ENCODE data around the gene TMEM87A. TPM values are rescaled to one million over a fixed set of nuclear protein-coding genes. Genes with fewer than 3 reads are reported as not detected.
A peak's percentile ranks its signal among the peaks of the same experiment; 100 is the strongest.

TMEM87A gene, protein sequence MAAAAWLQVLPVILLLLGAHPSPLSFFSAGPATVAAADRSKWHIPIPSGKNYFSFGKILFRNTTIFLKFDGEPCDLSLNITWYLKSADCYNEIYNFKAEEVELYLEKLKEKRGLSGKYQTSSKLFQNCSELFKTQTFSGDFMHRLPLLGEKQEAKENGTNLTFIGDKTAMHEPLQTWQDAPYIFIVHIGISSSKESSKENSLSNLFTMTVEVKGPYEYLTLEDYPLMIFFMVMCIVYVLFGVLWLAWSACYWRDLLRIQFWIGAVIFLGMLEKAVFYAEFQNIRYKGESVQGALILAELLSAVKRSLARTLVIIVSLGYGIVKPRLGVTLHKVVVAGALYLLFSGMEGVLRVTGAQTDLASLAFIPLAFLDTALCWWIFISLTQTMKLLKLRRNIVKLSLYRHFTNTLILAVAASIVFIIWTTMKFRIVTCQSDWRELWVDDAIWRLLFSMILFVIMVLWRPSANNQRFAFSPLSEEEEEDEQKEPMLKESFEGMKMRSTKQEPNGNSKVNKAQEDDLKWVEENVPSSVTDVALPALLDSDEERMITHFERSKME
- total RNA-seq (2012; rRNA removed) (45.3 and 67.2 TPM in 2 replicates), polyA plus RNA-seq (2012; rRNA removed) (15.3 and 16.6 TPM in 2 replicates), Bru-seq, nascent RNA (percentile 93 among the genes with signal in this experiment), BruChase-seq, experiment 1, labeled RNA remaining after a 6-hour chase (percentile 87 among the genes with signal in this experiment), BruChase-seq, experiment 2, labeled RNA remaining after a 2-hour chase (percentile 83 among the genes with signal in this experiment)
- polyA plus RNA-seq (2012; cell fraction: cytosol; rRNA removed): 3.0 and 4.6 TPM in 2 replicates
- polyA plus RNA-seq (2012; cell fraction: nucleus; rRNA removed; ENCODE audit: low replicate concordance): 3.2 and 32.7 TPM in 2 replicates
- long read RNA-seq, transcript TMEM87A-202 (20 exons, 3,109 nt): major isoform, 49 of 74 reads
- long read RNA-seq, partial matches to known transcripts: 9 of 74 reads
- long read RNA-seq, other reads (novel, unspliced or antisense): 15 of 74 reads

DNA sequence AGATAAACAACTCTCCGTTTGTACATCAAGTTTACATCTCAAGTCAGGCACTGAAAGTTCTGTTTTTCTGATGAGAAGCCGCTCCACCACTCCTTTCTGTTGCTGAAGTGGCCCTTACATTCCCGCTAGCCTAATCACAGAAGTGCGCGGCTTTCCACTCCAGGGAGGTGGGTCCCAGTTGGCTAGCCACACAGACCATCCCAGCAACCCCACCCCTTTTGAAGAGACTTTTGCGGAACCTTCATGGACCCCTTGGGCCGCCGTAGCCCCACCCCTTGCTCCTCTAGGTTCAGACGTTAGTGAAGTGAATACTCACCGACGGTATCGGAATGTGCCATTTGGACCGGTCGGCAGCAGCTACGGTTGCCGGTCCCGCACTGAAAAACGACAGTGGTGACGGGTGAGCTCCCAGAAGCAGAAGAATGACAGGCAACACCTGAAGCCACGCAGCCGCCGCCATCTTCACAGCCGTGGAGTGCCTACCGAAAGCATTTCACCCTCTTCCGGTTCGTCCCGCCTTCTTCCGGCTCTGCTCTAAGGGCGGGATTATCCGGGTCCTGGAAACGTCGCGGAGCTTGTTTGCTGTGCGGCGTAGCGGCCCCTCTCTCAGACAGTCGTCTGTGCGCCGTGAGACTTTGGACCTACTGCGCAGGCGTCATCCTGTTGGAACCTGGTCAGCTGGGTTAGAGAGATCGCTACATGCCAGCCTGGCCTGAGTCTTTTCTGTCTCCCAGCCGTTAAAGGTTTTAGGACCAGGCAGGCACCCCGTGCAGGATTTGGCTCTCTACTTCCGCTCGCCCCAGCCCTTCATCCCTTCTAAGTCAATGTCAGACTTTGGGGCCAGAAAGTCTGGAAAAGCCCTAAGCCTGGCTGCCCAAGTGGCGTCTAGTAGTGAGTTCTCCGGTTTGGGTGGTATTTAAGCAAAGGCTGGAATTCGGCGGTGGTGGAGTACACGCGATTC, at the start of gene TMEM87A, which contains the start of gene GANC:
Gene TMEM87A, minus strand, starts transcription at position 495 of the 961 bp plus-strand sequence. Its CDS starts 35 bp downstream, at position 460.
Gene GANC, plus strand, starts transcription at position 263 of the 961 bp plus-strand sequence. CDS start 1,281 bp downstream, outside the sequence.
- dilution Hi-C loops (cut with HindIII; ENCODE audit: low sequenced_read_pairs, unreplicated experiment) (no loop called here), in situ Hi-C loops (cut with MboI; ENCODE audit: low sequenced_read_pairs) (no loop called here), intact Hi-C loops (cut with micrococcal nuclease) (loop anchor here (1.0 to 10.0 kb wide), 3 partner anchors 112 to 182 kb away; no protein-coding TSS in a partner anchor)
- Histone ChIP-seq H4K91ac (ENCODE audit: insufficient read depth, low read depth, low read length) (peak within 1 kb of the TSS; percentile 100), H3K4me1 (ENCODE audit: control insufficient read depth, insufficient read depth, low read length) (peaks cover 5% of the 10 kb centered on the region; the same call in 1 of the 2 replicates), H3K4me3 (ENCODE audit: insufficient read depth, low read depth, low read length) (peak within 1 kb of the TSS; percentile 78), H3K18ac (ENCODE audit: low read depth, low read length) (peak within 1 kb of the TSS; percentile 98), H3K9me3 (ENCODE audit: control insufficient read depth, insufficient read depth, low read length) (no peaks in the 10 kb centered on the region), H2BK15ac (ENCODE audit: low read depth, low read length) (peak within 1 kb of the TSS; percentile 98), H2BK120ac (ENCODE audit: low read depth, low read length) (peak within 1 kb of the TSS; percentile 96), H3K9ac (ENCODE audit: low read depth, low read length) (peak within 1 kb of the TSS; percentile 97), H3K56ac (ENCODE audit: extremely low read depth, insufficient read depth, low read length) (peak within 1 kb of the TSS; percentile 99), H3K36me3 (ENCODE audit: control insufficient read depth, insufficient read depth, low read length) (peaks cover 2% of the 10 kb centered on the region), H3K9me1 (ENCODE audit: insufficient read depth, low read length) (no peaks in the 10 kb centered on the region; the same call in 1 of the 2 replicates), H2AK9ac (replicated peaks; ENCODE audit: low read depth, low read length, poor library complexity) (peak within 1 kb of the TSS; percentile 99), H4K5ac (ENCODE audit: low read depth, low read length) (peak within 1 kb of the TSS; percentile 99), H2BK20ac (ENCODE audit: low read depth, low read length) (peak within 1 kb of the TSS; percentile 79), H3K27me3 (ENCODE audit: control insufficient read depth, insufficient read depth, low read length) (no peaks in the 10 kb centered on the region), H3K14ac (replicated peaks; ENCODE audit: low read depth, low read length) (peak within 1 kb of the TSS; percentile 100), H2AK5ac (ENCODE audit: low read depth, low read length) (peak within 1 kb of the TSS; percentile 97), H3K23ac (ENCODE audit: low read depth, low read length) (peak within 1 kb of the TSS; percentile 99), H3K27ac (ENCODE audit: insufficient read depth, low read length) (peak within 1 kb of the TSS; percentile 97), H3K4me2 (ENCODE audit: low read depth, low read length) (peak within 1 kb of the TSS; percentile 99), H2BK5ac (ENCODE audit: low read depth, low read length, poor library complexity, severe bottlenecking) (peak within 1 kb of the TSS; percentile 98), H2AFZ (replicated peaks; ENCODE audit: low read length, poor library complexity) (peak within 1 kb of the TSS; percentile 97), H4K8ac (ENCODE audit: low read depth in 2 of 2, low read length in 2 of 2) (peak within 1 kb of the TSS; percentile 90 to 100), H3K4ac (ENCODE audit: low read depth, low read length) (peak within 1 kb of the TSS; percentile 99), H3K79me1 (ENCODE audit: low read depth in 1 of 2, low read length in 2 of 2) (peaks cover 8 to 22% of the 10 kb centered on the region in 2 experiments), H4K20me1 (ENCODE audit: insufficient read depth, low read length) (peaks cover 3% of the 10 kb centered on the region; the same call in 1 of the 2 replicates)
- TF ChIP-seq, protein P1, sequence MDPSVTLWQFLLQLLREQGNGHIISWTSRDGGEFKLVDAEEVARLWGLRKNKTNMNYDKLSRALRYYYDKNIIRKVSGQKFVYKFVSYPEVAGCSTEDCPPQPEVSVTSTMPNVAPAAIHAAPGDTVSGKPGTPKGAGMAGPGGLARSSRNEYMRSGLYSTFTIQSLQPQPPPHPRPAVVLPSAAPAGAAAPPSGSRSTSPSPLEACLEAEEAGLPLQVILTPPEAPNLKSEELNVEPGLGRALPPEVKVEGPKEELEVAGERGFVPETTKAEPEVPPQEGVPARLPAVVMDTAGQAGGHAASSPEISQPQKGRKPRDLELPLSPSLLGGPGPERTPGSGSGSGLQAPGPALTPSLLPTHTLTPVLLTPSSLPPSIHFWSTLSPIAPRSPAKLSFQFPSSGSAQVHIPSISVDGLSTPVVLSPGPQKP (IDR thresholded peaks at IDR 0.05; ENCODE audit: borderline replicate concordance, low read depth, low read length): no peak
- TF ChIP-seq POLR2A (IDR thresholded peaks at IDR 0.05; ENCODE audit: low read depth, low read length): peak; percentile 96
- TF ChIP-seq MXI1 (IDR thresholded peaks at IDR 0.05; ENCODE audit: borderline replicate concordance, low read depth, low read length): peak; percentile 57; the same call in 1 of the 2 replicates
- TF ChIP-seq MAZ (IDR thresholded peaks at IDR 0.05; ENCODE audit: borderline replicate concordance, low read depth, low read length): peak; percentile 79
- peak; percentile 2; the same call in 1 of the 2 replicates for TF ChIP-seq RAD21 (IDR thresholded peaks at IDR 0.05; ENCODE audit: low read length)
- no peak for TF ChIP-seq NFE2L2 (IDR thresholded peaks at IDR 0.05; ENCODE audit: low read depth, low read length)
- ChIA-PET POLR2A (ENCODE audit: unreplicated experiment) (interaction anchor here (0.5 to 1.0 kb wide), 7 partner anchors 9 to 212 kb away, joined by 3 to 4 read pairs (median 3); no protein-coding TSS in a partner anchor), CTCF (no interaction called here)
- 1% methylated on average over 21 of the region's 52 CpGs; no CpG with 5 or more reads in 1 of the 2 experiments for WGBS, 2 experiments (ENCODE audit: extremely low coverage in 2 of 2, insufficient read length in 1 of 2)
- ATAC-seq (ENCODE audit: low read depth) (peak; percentile 94), DNase-seq (peak; percentile 99)
- BruUV-seq (replicated peaks): TSS peak; percentile 38

All from IMR-90 (cell line).